Lung (tissue), 12 donors: ENCODE results near the gene CASK. TPM values are rescaled to one million over a fixed set of nuclear protein-coding genes. Genes with fewer than 3 reads are reported as not detected.

Experiments used
- ATAC-seq: fragments of 200-7000 bp; cut with Tn5 transposase; one replicate; pipeline ENCODE4 v1.9.1; 2020; ENCODE audit warnings: moderate number of reproducible peaks; ENCODE audit not compliant: insufficient read depth, low FRiP score
- DNase-seq, 3 donors: peaks; one replicate each; pipeline ENCODE4 v3.0.0-alpha.2; 2013 to 2017
- H3K27ac ChIP-seq, 2 donors: one replicate each; pipeline ENCODE4 v1.5.1; 2013; ENCODE audit warnings: mild to moderate bottlenecking in 2 of 2, moderate library complexity in 2 of 2, control low read depth in 1 of 2, inconsistent platforms in 1 of 2, low read depth in 1 of 2, low read length in 1 of 2
- H3K27me3 ChIP-seq, 3 donors: one replicate each; pipeline ENCODE4 v1.5.1; 2013; ENCODE audit warnings: low read length in 2 of 3; ENCODE audit not compliant: control insufficient read depth in 3 of 3, insufficient read depth in 3 of 3
- H3K36me3 ChIP-seq, 4 donors: one replicate each; pipeline ENCODE4 v1.5.1; 2013; ENCODE audit warnings: low read length in 4 of 4, mild to moderate bottlenecking in 1 of 4, moderate library complexity in 1 of 4; ENCODE audit not compliant: control insufficient read depth in 4 of 4, insufficient read depth in 4 of 4
- H3K4me1 ChIP-seq, 5 donors: one replicate each; pipeline ENCODE4 v1.5.1; 2013; ENCODE audit warnings: low read length in 5 of 5, mild to moderate bottlenecking in 2 of 5, moderate library complexity in 1 of 5; ENCODE audit not compliant: control insufficient read depth in 5 of 5, insufficient read depth in 5 of 5
- H3K4me3 ChIP-seq: one replicate; pipeline ENCODE4 v1.5.1; 2013; ENCODE audit warnings: mild to moderate bottlenecking, control low read depth, moderate library complexity
- H3K9ac ChIP-seq, 2 donors: one replicate each; pipeline ENCODE4 v1.5.1; 2013; ENCODE audit warnings: low read length in 2 of 2, control low read depth in 1 of 2; ENCODE audit not compliant: insufficient read depth in 1 of 2
- H3K9me3 ChIP-seq, 4 donors: one replicate each; pipeline ENCODE4 v1.5.1; 2013; ENCODE audit warnings: low read length in 3 of 4, mild to moderate bottlenecking in 1 of 4, moderate library complexity in 1 of 4; ENCODE audit not compliant: control insufficient read depth in 4 of 4, insufficient read depth in 3 of 4
- WGBS, 2 donors: extraction: QIAGEN DNeasy Blood & Tissue Kit; methylation state at CpG; one replicate each; pipeline ENCODE4 v1.1.7; 2013; 5-methylcytosine and 5-hydroxymethylcytosine counted together
- polyA plus RNA-seq, 2 donors: library from polyadenylated mRNA; stranded (reverse); fragments of 200-250 nt; gene quantifications; one replicate each; pipeline ENCODE4 v1.2.1, GENCODE V29; 2013
- total RNA-seq, 2 donors: library from RNA; depleted of rRNA in 1 of 2; stranded (reverse); fragments of >200 nt in 1 of 2; gene quantifications; one replicate each; pipeline ENCODE4 v1.2.1, GENCODE V29; 2014 to 2021
- TF ChIP-seq, protein P1 (sequence below): IDR thresholded peaks from 2 replicates; pipeline ENCODE4 v1.5.1; 2012; ENCODE audit warnings: mild to moderate bottlenecking; ENCODE audit errors: control extremely low read depth, extremely low read depth
- donor health status: control.
- donor health status: control.
- donor health status: Bipolar disorder and iron deficiency.
- donor health status: healthy.
- donor health status: DM: yes; HTN: yes; CAD: no.

The CASK gene
- total and polyA plus RNA-seq, 4 donors: 8.2 to 68.1 (median 30.6) TPM

DNA sequence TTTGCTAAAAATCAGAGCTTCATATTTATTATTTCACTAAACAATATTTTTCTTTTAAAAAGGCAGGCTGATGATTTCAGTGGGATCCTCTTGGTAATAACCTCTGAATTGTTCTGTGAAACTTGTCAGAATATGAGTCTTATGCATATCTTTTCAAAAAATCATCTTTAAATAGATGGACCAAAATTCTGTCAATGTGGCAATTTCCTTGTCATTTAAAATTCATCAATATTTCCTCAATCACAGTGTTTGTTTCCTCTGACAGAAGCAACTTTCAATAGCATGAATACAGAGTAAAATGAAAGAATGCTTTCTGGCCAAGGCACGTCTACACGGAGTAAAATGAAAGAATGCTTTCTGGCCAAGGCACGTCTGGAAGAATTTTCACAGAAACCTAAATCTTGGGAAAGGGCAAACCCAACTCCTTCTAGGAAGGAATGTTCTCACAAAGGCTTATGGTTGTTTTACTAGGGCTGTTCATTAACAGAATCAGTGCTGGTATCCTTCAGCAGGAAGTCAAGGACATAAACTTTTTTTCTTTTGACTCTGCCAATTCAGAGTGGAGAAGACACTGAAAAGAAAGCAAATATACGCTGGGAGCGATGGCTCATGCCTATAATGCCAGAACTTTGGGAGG lies 333.6 kb downstream of the CASK start:
- peak in 2 of 3 donors; percentile 33 to 46 for DNase-seq
- Histone ChIP-seq H3K4me3 (no peak overlapping the region), H3K27me3 (peaks cover 0 to 26% (median 8%) of the 10 kb centered on the region in 3 donors), H3K36me3 (peaks cover 0 to 1% (median 0%) of the 10 kb centered on the region in 4 donors), H3K27ac (no peak overlapping the region), H3K9me3 (peaks cover 0 to 2% (median 0%) of the 10 kb centered on the region in 4 donors), H3K9ac (no peak overlapping the region), H3K4me1 (peaks cover 0 to 1% (median 0%) of the 10 kb centered on the region in 5 donors)
- TF ChIP-seq, protein P1, sequence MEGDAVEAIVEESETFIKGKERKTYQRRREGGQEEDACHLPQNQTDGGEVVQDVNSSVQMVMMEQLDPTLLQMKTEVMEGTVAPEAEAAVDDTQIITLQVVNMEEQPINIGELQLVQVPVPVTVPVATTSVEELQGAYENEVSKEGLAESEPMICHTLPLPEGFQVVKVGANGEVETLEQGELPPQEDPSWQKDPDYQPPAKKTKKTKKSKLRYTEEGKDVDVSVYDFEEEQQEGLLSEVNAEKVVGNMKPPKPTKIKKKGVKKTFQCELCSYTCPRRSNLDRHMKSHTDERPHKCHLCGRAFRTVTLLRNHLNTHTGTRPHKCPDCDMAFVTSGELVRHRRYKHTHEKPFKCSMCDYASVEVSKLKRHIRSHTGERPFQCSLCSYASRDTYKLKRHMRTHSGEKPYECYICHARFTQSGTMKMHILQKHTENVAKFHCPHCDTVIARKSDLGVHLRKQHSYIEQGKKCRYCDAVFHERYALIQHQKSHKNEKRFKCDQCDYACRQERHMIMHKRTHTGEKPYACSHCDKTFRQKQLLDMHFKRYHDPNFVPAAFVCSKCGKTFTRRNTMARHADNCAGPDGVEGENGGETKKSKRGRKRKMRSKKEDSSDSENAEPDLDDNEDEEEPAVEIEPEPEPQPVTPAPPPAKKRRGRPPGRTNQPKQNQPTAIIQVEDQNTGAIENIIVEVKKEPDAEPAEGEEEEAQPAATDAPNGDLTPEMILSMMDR: no peak
- WGBS, 2 donors: 46 to 71% methylated on average over 5 of the region's 5 CpGs
- no peak for ATAC-seq

DNA sequence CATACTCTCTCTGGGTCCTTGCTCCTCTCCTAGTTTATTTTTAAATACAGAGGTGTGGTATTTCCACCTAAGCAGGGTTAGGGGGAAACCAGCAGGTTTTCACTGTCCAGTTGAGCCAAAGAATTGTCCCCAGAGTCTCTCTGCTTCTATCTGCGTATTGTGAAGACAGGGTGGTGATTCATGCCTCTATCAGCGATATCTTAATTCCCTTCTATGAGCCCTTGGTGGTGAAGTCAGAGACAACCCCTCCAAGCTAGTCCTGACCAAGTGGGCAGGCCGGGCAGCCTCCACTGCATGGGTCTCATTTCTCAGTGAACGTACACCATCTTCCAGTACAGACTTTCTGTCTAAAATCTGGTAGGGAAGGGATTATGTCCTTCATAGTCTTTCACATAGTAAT lies 335.1 kb downstream of the CASK start:
- ATAC-seq (no peak), DNase-seq (no peak)
- Histone ChIP-seq H3K4me3 (no peak overlapping the region), H3K27ac (no peak overlapping the region), H3K9me3 (no peaks in the 10 kb centered on the region), H3K36me3 (peaks cover 0 to 1% (median 0%) of the 10 kb centered on the region in 4 donors), H3K9ac (no peak overlapping the region), H3K27me3 (peaks cover 0 to 17% (median 6%) of the 10 kb centered on the region in 3 donors), H3K4me1 (no peaks in the 10 kb centered on the region)
- 82 to 100% methylated on average over 4 of the region's 4 CpGs for WGBS, 2 donors
- TF ChIP-seq, protein P1: no peak

DNA sequence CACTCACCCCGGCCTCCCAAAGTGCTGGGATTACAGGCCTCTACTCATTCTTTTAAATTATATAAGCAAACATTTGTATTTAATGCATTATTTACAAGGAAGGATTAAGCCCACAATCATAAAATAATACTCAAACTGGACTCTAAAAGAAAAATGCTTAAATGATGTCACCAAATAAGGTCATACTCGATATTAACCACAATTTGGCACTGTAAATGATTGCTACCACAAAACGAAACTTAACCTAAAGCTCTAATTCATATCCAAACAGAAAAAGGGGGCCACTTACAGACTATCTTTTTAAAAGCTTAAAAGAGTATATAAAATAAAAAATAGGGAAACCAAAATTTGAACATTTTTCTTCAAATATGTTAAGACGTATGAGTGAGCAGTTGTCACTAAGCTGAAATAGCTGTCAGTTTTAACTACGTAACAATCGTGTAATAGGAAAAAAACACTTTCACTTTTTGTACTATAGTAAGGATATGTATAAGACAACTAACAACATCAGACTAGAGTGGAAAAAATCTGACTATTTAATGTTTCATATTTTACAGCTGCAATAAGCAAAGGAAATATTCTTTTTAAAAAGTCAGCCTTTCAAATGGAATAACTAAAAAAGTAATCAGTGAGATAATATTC lies 342.8 kb downstream of the CASK start:
- no peak for DNase-seq
- H3K27ac ChIP-seq: no peak overlapping the region
- ATAC-seq: no peak
- H3K9me3 ChIP-seq: no peaks in the 10 kb centered on the region
- WGBS, 2 donors: 50 to 70% methylated on average over 6 of the region's 6 CpGs
- no peak overlapping the region for H3K4me3 ChIP-seq
- H3K27me3 ChIP-seq: peaks cover 0 to 28% (median 10%) of the 10 kb centered on the region in 3 donors
- H3K4me1 ChIP-seq: no peaks in the 10 kb centered on the region
- peaks cover 0 to 8% (median 0%) of the 10 kb centered on the region in 4 donors for H3K36me3 ChIP-seq
- H3K9ac ChIP-seq: no peak overlapping the region
- TF ChIP-seq, protein P1: no peak
